Karpas-422 (cell line): ENCODE results near the gene ATP4B. TPM values are rescaled to one million over a fixed set of nuclear protein-coding genes. Genes with fewer than 3 reads are reported as not detected.

Source experiments
- DNase-seq: peaks from one replicate; pipeline ENCODE4 v3.0.0-alpha.2; 2015
- H2AFZ ChIP-seq: fragments of 200-600 bp; sonication (generic); 2 replicates; pipeline ENCODE4 v1.6.1; 2014; ENCODE audit warnings: antibody characterized with exemption, low read length, mixed read lengths
- H3K27ac ChIP-seq: fragments of 200-600 bp; sonication (generic); 2 replicates; pipeline ENCODE4 v1.5.1; 2014; ENCODE audit warnings: mild to moderate bottlenecking, low read length, moderate library complexity
- H3K27me3 ChIP-seq: fragments of 200-600 bp; sonication (generic); 2 replicates; pipeline ENCODE4 v1.6.1; 2014; ENCODE audit warnings: low read length, mixed read lengths
- H3K36me3 ChIP-seq: fragments of 200-600 bp; sonication (generic); 2 replicates; pipeline ENCODE4 v1.6.1; 2014; ENCODE audit warnings: low read length, mixed read lengths; ENCODE audit not compliant: insufficient read depth
- H3K4me1 ChIP-seq: fragments of 200-600 bp; sonication (generic); 2 replicates; pipeline ENCODE4 v1.6.1; 2014; ENCODE audit warnings: mild to moderate bottlenecking, low read length, mixed read lengths
- H3K4me2 ChIP-seq: fragments of 200-600 bp; sonication (generic); 2 replicates; pipeline ENCODE4 v1.6.1; 2014; ENCODE audit warnings: low read length, low read depth, mild to moderate bottlenecking; ENCODE audit not compliant: poor library complexity, severe bottlenecking
- H3K4me3 ChIP-seq: fragments of 200-600 bp; sonication (generic); 2 replicates; pipeline ENCODE4 v1.5.1; 2014; ENCODE audit warnings: mild to moderate bottlenecking, antibody characterized with exemption, low read length, mixed read lengths
- H3K79me2 ChIP-seq: fragments of 200-600 bp; sonication (generic); 2 replicates; pipeline ENCODE4 v1.6.1; 2014; ENCODE audit warnings: mild to moderate bottlenecking, low read length, mixed read lengths
- H3K9ac ChIP-seq: fragments of 200-600 bp; sonication (generic); 2 replicates; pipeline ENCODE4 v1.6.0; 2014; ENCODE audit warnings: low read length
- H3K9me2 ChIP-seq: fragments of 200-600 bp; sonication (generic), shearing (Covaris generic); replicated peaks from 2 replicates; pipeline ENCODE4 v1.6.0; 2014; ENCODE audit warnings: mild to moderate bottlenecking, low read length, moderate library complexity; ENCODE audit not compliant: insufficient read depth
- H3K9me3 ChIP-seq: fragments of 300-700, 200-600 bp; sonication (generic); 2 replicates; pipeline ENCODE4 v1.6.1; 2014; ENCODE audit warnings: low read length, mixed read lengths
- H4K20me1 ChIP-seq: fragments of 200-600 bp; sonication (generic); 2 replicates; pipeline ENCODE4 v1.6.1; 2014; ENCODE audit warnings: mild to moderate bottlenecking, antibody characterized with exemption, low read length, low read depth; ENCODE audit not compliant: insufficient read depth
- total RNA-seq: library from RNA; depleted of rRNA; stranded (reverse); fragments of >200 nt; shearing (Covaris generic); gene quantifications from 2 replicates; pipeline ENCODE4 v1.2.3, GENCODE V29; 2014; ENCODE audit warnings: low replicate concordance

ATP4B gene
- total RNA-seq, 1 experiment from 2014 or later, result not detected

DNA sequence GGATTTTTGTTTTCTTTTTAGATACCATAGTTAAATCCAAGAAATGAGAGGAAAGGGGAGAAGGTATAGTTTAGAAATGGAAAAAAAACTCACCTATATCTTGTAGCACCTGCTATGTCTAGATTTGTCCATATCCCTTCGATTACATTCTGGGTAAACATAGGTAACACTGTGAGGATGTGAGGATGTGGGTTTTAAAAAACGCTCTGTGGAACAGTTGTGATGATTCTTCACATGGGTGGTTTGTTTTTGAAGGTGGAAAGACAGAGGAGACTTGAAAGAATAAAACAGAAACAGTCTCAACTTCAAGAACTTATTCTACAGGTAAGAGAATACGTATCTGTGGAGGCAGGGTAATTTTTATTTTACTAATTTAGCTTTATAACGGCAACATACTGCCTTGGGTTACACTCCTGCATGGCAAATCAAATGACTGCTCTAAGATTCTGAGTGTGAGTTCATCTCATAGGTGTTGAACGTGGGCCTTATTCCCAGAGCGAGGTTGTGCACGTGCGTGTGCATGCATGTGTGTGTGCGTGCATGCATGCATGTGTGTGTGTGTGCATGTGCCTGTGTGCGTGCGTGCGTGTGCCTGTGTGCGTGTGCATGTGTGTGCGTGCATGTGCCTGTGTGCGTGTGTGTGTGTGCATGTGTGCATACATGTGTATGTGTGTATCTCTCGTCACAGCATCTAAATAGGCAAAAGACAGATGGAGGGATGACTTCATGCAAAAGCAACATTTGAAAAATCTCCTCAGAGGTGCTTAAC, 23.5 kb downstream of the ATP4B start:
- no peak overlapping the region for H3K27ac ChIP-seq

DNA sequence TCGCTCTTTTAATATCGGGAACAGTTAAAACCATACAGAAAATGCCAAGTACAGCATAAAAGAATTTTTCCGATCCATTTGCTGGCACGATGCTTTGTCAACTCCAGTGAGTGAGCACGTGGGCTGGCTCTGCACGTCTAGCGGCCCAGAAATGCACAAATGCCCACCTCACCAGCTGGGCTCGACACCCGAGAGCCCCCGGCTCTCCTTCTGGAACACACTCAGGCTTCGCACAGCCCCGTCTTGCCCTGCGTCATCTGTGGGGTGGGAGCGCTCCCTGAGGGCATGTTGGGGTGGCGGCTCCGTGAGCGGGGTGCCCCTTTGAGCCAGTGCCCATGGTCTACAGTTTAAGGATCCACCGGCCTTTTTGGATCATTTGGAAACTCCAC, 24.5 kb downstream of the ATP4B start:
- Histone ChIP-seq H3K9ac (no peak overlapping the region), H4K20me1 (peaks cover 30% of the 10 kb centered on the region), H3K79me2 (peaks cover 25% of the 10 kb centered on the region), H3K36me3 (peaks cover 31% of the 10 kb centered on the region), H3K9me2 (no peaks in the 10 kb centered on the region), H2AFZ (no peak overlapping the region), H3K9me3 (no peaks in the 10 kb centered on the region), H3K27ac (no peak overlapping the region), H3K4me2 (no peak overlapping the region), H3K4me1 (no peaks in the 10 kb centered on the region), H3K27me3 (no peaks in the 10 kb centered on the region), H3K4me3 (no peak overlapping the region)
- DNase-seq, result no peak

More for the DNA sequence above, 23.5 kb downstream of the ATP4B start:
- H3K4me2 ChIP-seq, result no peak overlapping the region
- H3K9ac ChIP-seq, result no peak overlapping the region
- peaks cover 35% of the 10 kb centered on the region for H3K36me3 ChIP-seq
- no peaks in the 10 kb centered on the region for H3K27me3 ChIP-seq
- DNase-seq, result no peak
- peaks cover 16% of the 10 kb centered on the region for H3K79me2 ChIP-seq
- no peak overlapping the region for H3K4me3 ChIP-seq
- no peaks in the 10 kb centered on the region for H3K9me2 ChIP-seq
- H3K9me3 ChIP-seq, result no peaks in the 10 kb centered on the region
- no peaks in the 10 kb centered on the region for H3K4me1 ChIP-seq
- H4K20me1 ChIP-seq, result peaks cover 20% of the 10 kb centered on the region
- H2AFZ ChIP-seq, result no peak overlapping the region

DNA sequence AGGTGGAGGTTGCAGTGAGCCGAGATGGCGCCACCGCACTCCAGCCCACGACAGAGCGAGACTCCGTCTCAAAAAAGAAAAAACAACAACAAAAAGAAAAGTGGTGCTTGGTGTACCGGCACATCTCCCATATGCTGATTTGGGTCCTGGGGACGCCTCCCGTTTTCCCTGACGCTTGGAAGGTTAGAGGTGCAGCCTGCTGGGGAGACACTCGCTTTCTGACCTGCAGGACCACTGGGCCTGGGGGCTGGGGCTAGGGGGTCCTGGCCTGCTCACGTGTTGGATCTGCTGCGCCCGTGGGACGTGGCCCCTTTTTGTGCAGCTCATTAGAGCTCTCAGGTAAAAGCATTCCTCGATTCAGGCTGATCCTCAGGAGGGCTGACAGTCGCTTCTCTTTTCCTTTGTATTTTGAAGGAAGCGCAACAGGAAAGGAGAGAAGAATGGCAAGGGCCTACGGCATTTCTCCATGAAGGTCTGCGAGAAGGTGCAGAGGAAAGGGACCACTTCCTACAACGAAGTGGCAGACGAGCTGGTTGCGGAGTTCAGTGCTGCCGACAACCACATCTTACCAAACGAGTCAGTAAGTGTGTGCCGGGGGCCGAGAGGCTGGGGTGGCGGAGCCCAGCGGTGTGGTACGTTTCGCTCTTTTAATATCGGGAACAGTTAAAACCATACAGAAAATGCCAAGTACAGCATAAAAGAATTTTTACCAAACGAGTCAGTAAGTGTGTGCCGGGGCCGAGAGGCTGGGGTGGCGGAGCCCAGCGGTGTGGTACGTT, 25.1 kb downstream of the ATP4B start:
- Histone ChIP-seq H3K4me3 (no peak overlapping the region), H3K27ac (no peak overlapping the region), H3K9me3 (no peaks in the 10 kb centered on the region), H3K9me2 (no peaks in the 10 kb centered on the region), H3K4me1 (no peaks in the 10 kb centered on the region), H4K20me1 (peaks cover 35% of the 10 kb centered on the region), H3K9ac (no peak overlapping the region), H3K27me3 (no peaks in the 10 kb centered on the region), H3K79me2 (peaks cover 31% of the 10 kb centered on the region), H3K4me2 (no peak overlapping the region), H3K36me3 (peaks cover 26% of the 10 kb centered on the region), H2AFZ (no peak overlapping the region)
- no peak for DNase-seq

DNA sequence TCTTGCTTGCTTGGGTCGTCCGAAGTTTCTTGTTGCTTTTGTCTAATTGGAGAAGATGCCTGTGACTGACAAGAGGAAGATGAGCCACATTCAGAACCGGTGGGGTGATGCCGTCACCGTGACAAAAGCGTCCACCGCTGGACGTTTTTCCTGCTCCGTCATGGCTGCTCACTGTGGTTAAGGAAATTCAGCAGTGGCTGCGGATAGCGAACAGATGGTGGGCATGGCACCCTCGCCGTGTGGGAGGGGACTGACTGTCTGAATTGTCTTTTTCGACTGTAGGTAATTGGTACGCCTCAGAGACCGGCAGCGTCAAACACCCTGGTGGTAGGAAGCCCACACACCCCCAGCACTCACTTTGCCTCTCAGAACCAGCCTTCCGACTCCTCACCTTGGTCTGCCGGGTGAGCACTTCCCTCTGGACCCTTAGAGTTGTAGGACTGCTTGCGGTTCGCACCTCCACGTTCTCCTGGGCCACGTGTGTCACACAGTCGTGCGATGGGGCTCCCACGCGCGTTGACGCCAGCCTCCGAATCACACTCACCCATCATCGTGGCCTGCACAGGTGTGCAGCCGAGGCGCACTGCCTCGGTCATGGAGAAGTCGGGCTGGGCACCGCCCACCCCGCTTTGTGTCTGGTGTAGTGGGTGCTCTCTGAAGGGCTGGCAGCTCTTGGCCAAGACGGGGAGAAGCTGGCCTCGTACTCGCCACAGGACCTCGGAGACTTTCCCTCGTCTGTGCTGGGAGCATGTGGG, 26.5 kb downstream of the ATP4B start:
- peaks cover 26% of the 10 kb centered on the region for H3K36me3 ChIP-seq
- no peaks in the 10 kb centered on the region for H3K9me2 ChIP-seq
- no peak for DNase-seq
- no peak overlapping the region for H3K27ac ChIP-seq
- H3K4me3 ChIP-seq, result no peak overlapping the region
- H3K9me3 ChIP-seq, result no peaks in the 10 kb centered on the region
- peaks cover 45% of the 10 kb centered on the region for H3K79me2 ChIP-seq
- H3K4me2 ChIP-seq, result no peak overlapping the region
- H2AFZ ChIP-seq, result no peak overlapping the region
- H3K9ac ChIP-seq, result no peak overlapping the region
- no peaks in the 10 kb centered on the region for H3K27me3 ChIP-seq
- no peaks in the 10 kb centered on the region for H3K4me1 ChIP-seq
- H4K20me1 ChIP-seq, result peaks cover 48% of the 10 kb centered on the region

DNA sequence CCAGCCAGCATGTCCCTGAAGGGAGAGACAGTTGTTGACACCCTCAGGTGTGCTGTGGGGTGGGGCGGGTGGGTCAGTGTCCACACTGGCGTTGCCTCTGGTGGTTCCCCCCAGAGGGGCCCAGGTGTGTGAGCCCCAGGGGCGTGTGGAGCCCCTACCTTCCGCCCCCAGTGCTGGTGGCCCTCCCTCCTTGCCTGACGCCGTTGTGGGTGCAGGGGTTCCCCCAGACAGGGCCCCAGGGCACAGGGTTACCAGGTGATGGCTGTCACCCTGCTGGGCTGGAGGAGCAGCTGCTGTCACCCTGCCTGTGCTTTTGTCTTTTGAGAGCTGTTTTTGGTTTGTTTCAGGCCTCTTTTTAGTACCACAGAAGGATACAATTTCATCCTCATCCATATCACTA, 27.2 kb downstream of the ATP4B start:
- H3K4me1 ChIP-seq, result no peaks in the 10 kb centered on the region

DNA sequence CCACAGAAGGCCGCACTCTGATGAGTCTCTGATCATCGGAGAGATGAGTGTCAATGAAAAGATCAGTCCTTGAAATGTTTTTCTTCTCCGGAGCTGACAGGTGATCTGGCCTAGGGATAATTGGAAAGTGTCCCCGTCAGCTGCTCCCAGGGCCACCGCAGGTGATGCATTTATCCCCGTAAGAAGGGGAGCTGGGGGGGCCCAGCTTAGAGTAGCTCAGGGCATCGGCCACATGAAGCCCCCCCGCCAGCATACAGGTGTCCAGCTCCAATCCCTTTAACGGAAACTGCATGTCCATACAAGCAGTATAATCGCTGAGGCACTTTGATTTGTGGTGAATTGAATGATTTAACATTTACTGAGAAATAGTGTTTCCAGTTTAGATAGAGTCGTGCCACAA, 27.7 kb downstream of the ATP4B start:
- H3K9ac ChIP-seq, result no peak overlapping the region
- H3K27ac ChIP-seq, result no peak overlapping the region
- H3K9me3 ChIP-seq, result no peaks in the 10 kb centered on the region
- H3K36me3 ChIP-seq, result peaks cover 26% of the 10 kb centered on the region
- H3K79me2 ChIP-seq, result peaks cover 57% of the 10 kb centered on the region
- H3K4me1 ChIP-seq, result no peaks in the 10 kb centered on the region
- no peaks in the 10 kb centered on the region for H3K9me2 ChIP-seq
- H3K4me2 ChIP-seq, result no peak overlapping the region
- no peak overlapping the region for H2AFZ ChIP-seq
- no peak overlapping the region for H3K4me3 ChIP-seq
- no peak for DNase-seq
- H4K20me1 ChIP-seq, result peaks cover 56% of the 10 kb centered on the region
- no peaks in the 10 kb centered on the region for H3K27me3 ChIP-seq

More for the DNA sequence above, 27.2 kb downstream of the ATP4B start:
- peaks cover 54% of the 10 kb centered on the region for H4K20me1 ChIP-seq
- no peak overlapping the region for H3K27ac ChIP-seq
- no peak overlapping the region for H2AFZ ChIP-seq
- no peak overlapping the region for H3K9ac ChIP-seq
- peaks cover 26% of the 10 kb centered on the region for H3K36me3 ChIP-seq
- peaks cover 52% of the 10 kb centered on the region for H3K79me2 ChIP-seq
- H3K4me3 ChIP-seq, result no peak overlapping the region
- H3K9me3 ChIP-seq, result no peaks in the 10 kb centered on the region
- no peaks in the 10 kb centered on the region for H3K9me2 ChIP-seq
- no peak overlapping the region for H3K4me2 ChIP-seq
- no peaks in the 10 kb centered on the region for H3K27me3 ChIP-seq
- DNase-seq, result no peak

DNA sequence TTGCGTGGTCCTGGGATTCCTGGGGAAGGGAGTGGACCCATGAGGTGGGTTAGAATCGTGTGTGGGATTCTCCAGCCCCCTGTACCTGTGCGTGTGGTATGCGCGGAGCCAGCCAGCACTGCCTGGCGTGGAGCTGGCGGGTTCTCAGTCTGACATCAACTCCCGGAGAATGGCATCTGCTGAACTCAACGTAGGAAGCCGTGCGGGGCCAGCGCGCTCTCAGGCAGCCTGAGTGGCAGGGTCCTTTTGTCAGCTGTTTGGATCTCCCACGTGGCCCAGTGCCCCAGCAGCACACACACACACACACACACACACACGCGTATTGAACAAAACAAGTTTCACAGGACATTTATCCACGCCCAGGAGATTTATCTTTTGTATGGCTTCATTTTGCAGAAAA, 28.1 kb downstream of the ATP4B start:
- Histone ChIP-seq H3K27ac (no peak overlapping the region), H3K4me2 (no peak overlapping the region), H4K20me1 (peaks cover 58% of the 10 kb centered on the region), H3K9me2 (no peaks in the 10 kb centered on the region), H3K36me3 (peaks cover 23% of the 10 kb centered on the region), H3K4me1 (no peaks in the 10 kb centered on the region), H3K79me2 (peaks cover 60% of the 10 kb centered on the region), H2AFZ (no peak overlapping the region), H3K4me3 (no peak overlapping the region), H3K9me3 (no peaks in the 10 kb centered on the region), H3K27me3 (no peaks in the 10 kb centered on the region), H3K9ac (no peak overlapping the region)
- DNase-seq, result no peak
